ENCODE results near the gene KIF26B. TPM values are rescaled to one million over a fixed set of nuclear protein-coding genes. Genes with fewer than 3 reads are reported as not detected.
"Not testable (repeated sequence)": the region's sequence is repeated elsewhere in the genome, so short reads cannot be mapped to it uniquely, and the experiment has no call there.

Gene KIF26B
- total RNA-seq, 1 donor from 2014 or later: 3.8 TPM

- ATAC-seq; intact Hi-C loops (cut with DNase I); DNase-seq (ENCODE audit: missing footprints): not testable (repeated sequence)
Measured at GRCh38 chr1:245728035-245728434, 573.2 kb downstream of the KIF26B start.

DNA sequence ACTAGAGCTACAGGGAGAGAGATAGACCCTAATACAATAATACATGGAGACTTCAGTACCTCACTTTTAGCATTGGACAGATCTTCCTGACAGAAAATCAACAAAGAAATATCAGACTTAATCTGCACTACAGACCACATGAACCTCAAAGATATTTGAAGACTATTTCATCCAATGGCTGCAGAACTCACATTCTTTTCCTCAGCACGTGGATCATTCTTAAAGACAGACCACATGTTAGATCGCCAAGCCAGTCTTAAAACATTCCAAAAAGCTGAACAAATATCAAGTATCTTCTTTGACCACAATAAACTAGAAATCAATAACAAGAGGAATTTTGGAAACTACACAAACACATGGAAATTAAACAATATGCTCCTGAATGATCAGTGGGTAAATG lies 576.0 kb downstream of the KIF26B start:
- DNase-seq (ENCODE audit: missing footprints) (no peak), ATAC-seq (no peak)
- intact Hi-C loops (cut with DNase I): no loop called here

- intact Hi-C loops (cut with DNase I); ATAC-seq; DNase-seq (ENCODE audit: missing footprints): not testable (repeated sequence)
Measured at GRCh38 chr1:245740336-245740735, 585.6 kb downstream of the KIF26B start.

DNA sequence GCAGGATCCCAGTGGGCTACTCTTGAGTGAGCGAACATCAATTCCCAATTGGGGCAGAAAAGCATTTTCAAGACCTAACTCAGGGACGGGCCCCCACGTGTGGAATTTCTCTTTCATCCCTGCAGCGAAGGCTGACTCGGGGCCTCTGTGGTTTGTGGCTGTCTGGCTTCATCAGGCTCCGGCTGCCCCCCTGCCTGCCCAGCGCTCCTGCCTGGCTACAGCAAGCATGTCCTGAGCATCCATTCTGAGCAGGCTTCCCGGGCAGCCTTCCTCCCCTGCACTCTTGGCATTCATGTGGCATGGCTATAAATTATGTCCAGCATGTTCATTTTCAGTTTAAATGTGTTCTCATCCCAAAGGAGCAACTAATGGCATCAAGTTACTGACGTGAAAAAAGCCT lies 588.1 kb downstream of the KIF26B start:
- ATAC-seq (no peak), DNase-seq (ENCODE audit: missing footprints) (no peak)
- intact Hi-C loops (cut with DNase I): no loop called here

GRCh38 chr1:245748240-245748639 lies 593.5 kb downstream of the KIF26B start:
- no peak for DNase-seq (ENCODE audit: missing footprints)
- intact Hi-C loops (cut with DNase I): no loop called here
- ATAC-seq: no peak

- ATAC-seq (no peak), DNase-seq (ENCODE audit: missing footprints) (no peak)
- intact Hi-C loops (cut with DNase I): no loop called here
Measured at GRCh38 chr1:245748646-245749045, 593.9 kb downstream of the KIF26B start.

DNA sequence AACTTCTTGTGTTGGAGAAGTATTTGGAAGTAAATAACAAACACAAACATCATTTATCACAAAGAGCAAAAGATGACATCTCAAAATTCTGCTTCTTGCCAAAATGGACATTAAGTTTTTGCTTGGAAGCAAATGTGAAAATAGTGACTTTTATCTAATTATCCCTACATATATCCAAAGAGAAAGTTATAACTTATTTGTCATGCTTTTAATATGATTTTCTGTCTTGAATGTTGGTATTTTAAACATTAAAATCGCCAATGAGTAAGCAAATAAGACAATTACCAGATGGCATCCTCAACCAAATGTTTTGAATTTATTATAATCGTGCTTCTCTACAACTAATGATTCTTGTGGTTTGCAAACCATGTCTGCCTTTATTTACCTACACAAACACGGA lies 594.3 kb downstream of the KIF26B start:
- intact Hi-C loops (cut with DNase I): no loop called here
- no peak for ATAC-seq
- no peak for DNase-seq (ENCODE audit: missing footprints)

GRCh38 chr1:245750261-245750660 lies 595.5 kb downstream of the KIF26B start:
- ATAC-seq: no peak
- no peak for DNase-seq (ENCODE audit: missing footprints)
- intact Hi-C loops (cut with DNase I): no loop called here

DNA sequence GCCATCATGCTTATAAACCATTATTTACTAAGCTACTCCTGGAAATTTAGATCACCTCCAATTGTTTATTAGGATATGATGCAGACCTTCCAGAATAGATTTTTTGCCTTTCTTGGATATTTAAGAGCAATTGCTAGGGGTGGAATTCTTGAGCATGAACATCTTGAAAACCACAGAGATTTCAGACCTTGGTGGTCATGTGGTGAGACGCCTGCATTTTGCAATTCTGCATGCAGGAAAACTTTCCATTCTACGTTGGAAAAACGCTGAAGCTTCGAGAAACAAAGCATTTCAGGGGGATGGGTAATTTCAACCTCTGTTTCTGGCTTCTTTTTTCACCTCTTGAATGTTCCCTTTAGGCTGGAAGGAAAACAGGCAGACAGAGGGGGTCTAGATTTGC lies 596.3 kb downstream of the KIF26B start:
- intact Hi-C loops (cut with DNase I): no loop called here
- DNase-seq (ENCODE audit: missing footprints) (no peak), ATAC-seq (no peak)

DNA sequence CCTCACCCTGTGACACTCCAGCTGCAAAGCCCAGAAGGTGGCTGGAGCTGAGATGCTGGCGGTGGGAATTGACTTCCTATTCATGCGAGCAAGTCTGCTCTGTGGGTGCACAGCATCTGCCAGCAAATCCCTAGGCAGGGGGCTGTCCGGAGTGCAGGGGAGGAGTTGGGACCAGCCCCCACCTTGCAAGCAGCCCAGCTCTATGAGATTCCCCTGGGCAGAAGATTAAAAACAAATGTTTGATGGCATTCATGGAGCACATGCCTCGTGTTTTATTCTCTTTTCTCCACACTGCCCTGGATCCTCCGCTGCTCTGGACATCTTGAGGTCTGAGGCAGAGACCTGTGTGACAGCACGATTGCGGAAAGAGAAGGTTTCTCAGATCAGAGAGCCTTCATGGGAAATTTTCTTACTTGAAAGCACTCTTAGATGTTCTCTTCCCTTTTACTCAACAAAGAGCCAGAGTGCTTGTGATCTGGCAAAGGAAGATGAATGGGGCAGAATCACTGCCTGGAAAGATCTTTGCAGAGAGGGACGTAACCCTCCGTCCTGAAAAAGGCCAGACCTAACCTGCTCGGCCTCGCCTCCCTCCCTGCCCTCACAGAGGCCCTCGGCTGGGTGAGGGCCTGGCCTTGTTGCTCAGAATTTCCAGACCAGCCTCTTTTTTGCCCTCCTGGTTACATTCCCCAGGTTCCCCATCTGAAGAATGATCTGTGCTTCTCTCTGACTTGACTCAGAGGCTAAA lies 597.1 kb downstream of the KIF26B start:
- ATAC-seq: no peak
- intact Hi-C loops (cut with DNase I): no loop called here
- no peak for DNase-seq (ENCODE audit: missing footprints)

- no peak for DNase-seq (ENCODE audit: missing footprints)
- intact Hi-C loops (cut with DNase I): no loop called here
Measured at GRCh38 chr1:245752561-245752960, 597.8 kb downstream of the KIF26B start.

DNA sequence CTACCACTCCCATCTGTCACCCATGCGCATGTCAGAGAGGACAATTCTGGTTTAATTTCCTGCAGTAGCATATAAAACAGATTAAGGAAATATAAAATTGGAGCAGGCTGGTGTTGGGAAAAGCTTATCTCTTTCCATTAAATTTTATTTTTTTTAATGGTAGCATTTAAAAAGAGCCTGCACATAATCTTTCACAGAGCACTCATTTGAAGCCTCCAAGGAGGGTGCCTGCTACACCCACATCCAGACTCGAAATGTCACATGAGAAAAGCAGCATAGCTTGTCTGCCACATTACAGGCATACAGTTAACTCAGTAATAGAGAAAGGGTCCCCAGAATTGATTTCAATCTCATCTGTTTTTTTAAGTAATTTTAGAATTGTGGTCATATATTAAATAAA lies 599.0 kb downstream of the KIF26B start:
- no peak for DNase-seq (ENCODE audit: missing footprints)
- ATAC-seq: no peak
- intact Hi-C loops (cut with DNase I): no loop called here

More at GRCh38 chr1:245752561-245752960, 597.8 kb downstream of the KIF26B start:
- no peak for ATAC-seq

DNA sequence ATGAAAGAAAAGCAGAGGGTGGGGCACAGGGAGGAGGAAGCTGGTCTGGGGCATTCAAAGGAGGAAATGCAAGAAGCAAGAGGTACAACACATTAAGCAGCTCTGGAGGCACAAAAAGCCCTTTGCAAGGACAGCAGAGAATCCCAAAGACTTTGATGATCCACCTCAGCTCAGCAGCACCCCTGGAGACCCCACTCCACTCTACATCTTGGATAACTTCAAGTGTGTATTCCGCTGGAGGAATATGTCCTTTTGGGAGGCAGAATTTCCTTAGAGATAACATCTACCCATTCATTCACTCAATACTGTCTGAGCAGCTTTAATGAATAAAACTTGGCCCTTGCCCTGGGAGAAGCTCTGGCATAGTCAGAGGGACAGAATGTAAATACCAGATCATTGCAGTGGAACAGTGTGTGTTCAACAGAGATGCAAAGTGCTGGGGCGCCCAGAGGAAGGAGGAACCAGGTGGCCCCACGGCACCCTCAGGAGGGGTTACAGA lies 599.7 kb downstream of the KIF26B start:
- DNase-seq (ENCODE audit: missing footprints): no peak
- no peak for ATAC-seq
- intact Hi-C loops (cut with DNase I): no loop called here

Measured in Right ventricle myocardium inferior (tissue), 1 donor.